WTC11 (cell line): ENCODE measurements around the gene NPC2. TPM values are rescaled to one million over a fixed set of nuclear protein-coding genes. Genes with fewer than 3 reads are reported as not detected.

ENCODE experiments used
- ATAC-seq: fragments of 200-7000 bp; cut with Tn5 transposase; 2 replicates; pipeline ENCODE4 v1.10.0; 2021; ENCODE audit warnings: mild to moderate bottlenecking, moderate library complexity
- CTCF ChIA-PET: fragments of 300-600 bp; sonication (Branson Sonifier 250); formaldehyde crosslinking; loops from one replicate; lab custom pipeline; 2021; ENCODE audit warnings: antibody characterized with exemption; lab: Charles Lee
- POLR2A ChIA-PET: fragments of 350-600 bp; sonication (Branson Sonifier 250); formaldehyde crosslinking; loops from one replicate; lab custom pipeline; 2021; ENCODE audit warnings: antibody characterized with exemption; lab: Charles Lee
- DNase-seq: peaks from one replicate; pipeline ENCODE4 v3.0.0; 2021; ENCODE audit warnings: low spot score
- H3K27ac Mint-ChIP-seq: 2 replicates; pipeline ENCODE4 v1.8.0; 2021; ENCODE audit warnings: mixed read lengths
- H3K27me3 Mint-ChIP-seq: 2 replicates; pipeline ENCODE4 v1.8.0; 2021; ENCODE audit warnings: low read depth, mild to moderate bottlenecking, moderate library complexity, mixed read lengths
- H3K36me3 Mint-ChIP-seq: 2 replicates; pipeline ENCODE4 v1.8.0; 2021; ENCODE audit warnings: mixed read lengths
- H3K4me1 Mint-ChIP-seq: 2 replicates; pipeline ENCODE4 v1.8.0; 2022; ENCODE audit warnings: mixed read lengths
- H3K4me3 Mint-ChIP-seq: 2 replicates; pipeline ENCODE4 v1.8.0; 2021; ENCODE audit warnings: mild to moderate bottlenecking, moderate library complexity, mixed read lengths
- H3K9me3 Mint-ChIP-seq: 2 replicates; pipeline ENCODE4 v1.8.0; 2021; ENCODE audit warnings: mixed read lengths
- ELF4 ChIP-seq: sonication (generic); formaldehyde crosslinking; IDR thresholded peaks from 2 replicates; pipeline ENCODE4 v1.8.1; 2022; ENCODE audit warnings: low read depth, mild to moderate bottlenecking, moderate library complexity, missing genetic modification reagents
- FOXJ3 ChIP-seq: sonication (generic); formaldehyde crosslinking; IDR thresholded peaks from 2 replicates; pipeline ENCODE4 v1.9.0; 2021; ENCODE audit warnings: missing genetic modification reagents, mild to moderate bottlenecking, borderline replicate concordance
- GABPB1 ChIP-seq: sonication (generic); formaldehyde crosslinking; IDR thresholded peaks from 2 replicates; pipeline ENCODE4 v1.8.1; 2023; ENCODE audit warnings: mild to moderate bottlenecking, missing genetic modification reagents
- GTF2I ChIP-seq: fragments of 250-450 bp; sonication (Bioruptor Pico); conservative IDR thresholded peaks from 2 replicates; pipeline ENCODE4 v1.4.0; 2021; ENCODE audit warnings: mild to moderate bottlenecking
- NR2C2 ChIP-seq: sonication (generic); formaldehyde crosslinking; IDR thresholded peaks from 2 replicates; pipeline ENCODE4 v1.8.0; 2022; ENCODE audit warnings: mild to moderate bottlenecking, missing genetic modification reagents
- NR3C1 ChIP-seq: sonication (generic); formaldehyde crosslinking; conservative IDR thresholded peaks from 2 replicates; pipeline ENCODE4 v1.8.1; 2023; ENCODE audit warnings: low read depth, mild to moderate bottlenecking, missing genetic modification reagents
- SMAD4 ChIP-seq: sonication (generic); formaldehyde crosslinking; IDR thresholded peaks from 2 replicates; pipeline ENCODE4 v1.8.0; 2022; ENCODE audit warnings: mild to moderate bottlenecking, missing genetic modification reagents
- SP1 ChIP-seq: sonication (generic); formaldehyde crosslinking; conservative IDR thresholded peaks from 2 replicates; pipeline ENCODE4 v1.8.1; 2022; ENCODE audit warnings: missing genetic modification reagents
- TEAD1 ChIP-seq: sonication (generic); formaldehyde crosslinking; IDR thresholded peaks from 2 replicates; pipeline ENCODE4 v1.8.0; 2022; ENCODE audit warnings: mild to moderate bottlenecking, missing genetic modification reagents
- TEAD4 ChIP-seq: sonication (generic); formaldehyde crosslinking; IDR thresholded peaks from 2 replicates; pipeline ENCODE4 v1.8.0; 2022; ENCODE audit warnings: mild to moderate bottlenecking, missing genetic modification reagents
- ZNF317 ChIP-seq: sonication (generic); formaldehyde crosslinking; IDR thresholded peaks from 2 replicates; pipeline ENCODE4 v1.8.1; 2023; ENCODE audit warnings: low read depth, mild to moderate bottlenecking, moderate library complexity, missing genetic modification reagents, borderline replicate concordance
- ZNF423 ChIP-seq: fragments of 250-450 bp; sonication (Bioruptor Pico); IDR thresholded peaks from 2 replicates; pipeline ENCODE4 v2.1.2; 2022; ENCODE audit warnings: mild to moderate bottlenecking, moderate library complexity
- total RNA-seq: library from RNA; stranded (reverse); gene quantifications from 3 replicates; pipeline ENCODE4 v1.2.3, GENCODE V29; 2021
- TF ChIP-seq, protein P1 (sequence below): sonication (generic); formaldehyde crosslinking; IDR thresholded peaks from 2 replicates; pipeline ENCODE4 v1.8.0; 2022; ENCODE audit warnings: mild to moderate bottlenecking, missing genetic modification reagents
- TF ChIP-seq, protein P2 (sequence below): sonication (generic); formaldehyde crosslinking; IDR thresholded peaks from 2 replicates; pipeline ENCODE4 v1.8.1; 2023; ENCODE audit warnings: mild to moderate bottlenecking, missing genetic modification reagents, borderline replicate concordance
- TF ChIP-seq, protein P3 (sequence below): sonication (generic); formaldehyde crosslinking; IDR thresholded peaks from 2 replicates; pipeline ENCODE4 v1.8.1; 2023; ENCODE audit warnings: mild to moderate bottlenecking, missing genetic modification reagents
- TF ChIP-seq, protein P4 (sequence below): fragments of 250-450 bp; sonication (Bioruptor Pico); IDR thresholded peaks from 2 replicates; pipeline ENCODE4 v1.9.0; 2021; ENCODE audit warnings: mild to moderate bottlenecking
- TF ChIP-seq, protein P5 (sequence below): sonication (generic); formaldehyde crosslinking; IDR thresholded peaks from 2 replicates; pipeline ENCODE4 v1.8.0; 2022; ENCODE audit warnings: mild to moderate bottlenecking, missing genetic modification reagents
- TF ChIP-seq, protein P6 (sequence below): sonication (generic); formaldehyde crosslinking; IDR thresholded peaks from 2 replicates; pipeline ENCODE4 v1.8.1; 2022; ENCODE audit warnings: mild to moderate bottlenecking, moderate library complexity, missing genetic modification reagents
- TF ChIP-seq, protein P7 (sequence below): fragments of 250-450 bp; sonication (Bioruptor Pico); IDR thresholded peaks from 2 replicates; pipeline ENCODE4 v1.9.0; 2021; ENCODE audit warnings: mild to moderate bottlenecking
- TF ChIP-seq, protein P8 (sequence below): fragments of 250-450 bp; sonication (Bioruptor Pico); IDR thresholded peaks from 2 replicates; pipeline ENCODE4 v1.9.0; 2021; ENCODE audit warnings: mild to moderate bottlenecking, borderline replicate concordance
- TF ChIP-seq, protein P9 (sequence below): fragments of 250-450 bp; sonication (Bioruptor Pico); IDR thresholded peaks from 2 replicates; pipeline ENCODE4 v1.9.0; 2021; ENCODE audit warnings: moderate library complexity, mild to moderate bottlenecking, inconsistent platforms, borderline replicate concordance

The NPC2 gene
- total RNA-seq, 1 experiment from 2014 or later, result 139 TPM

DNA sequence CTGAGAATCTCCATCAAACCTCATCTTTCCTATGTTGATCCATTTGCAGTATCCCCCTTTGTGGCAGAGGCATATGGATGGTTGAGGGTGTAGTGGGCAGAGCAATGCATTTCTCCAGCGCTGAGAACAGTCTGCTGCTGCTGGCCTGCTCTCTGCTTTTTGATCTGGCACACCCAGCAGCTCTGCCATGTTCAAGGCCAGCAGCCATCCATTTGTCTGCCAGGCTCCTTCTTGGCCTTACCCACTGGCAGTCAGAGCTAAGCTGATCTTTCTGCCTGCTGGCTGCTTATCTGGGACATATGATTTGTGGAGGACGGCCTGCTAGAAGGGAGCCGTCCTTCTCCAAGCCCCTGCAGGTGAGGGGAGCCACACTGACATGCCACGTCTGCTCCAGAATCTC, 17.0 kb downstream of the NPC2 start (continued):
- no peak for TF ChIP-seq SP1
- TF ChIP-seq TEAD1, result no peak
- no peak for TF ChIP-seq ELF4 (CRISPR knock-in tag)
- TF ChIP-seq SMAD4 (CRISPR knock-in tag), result no peak

DNA sequence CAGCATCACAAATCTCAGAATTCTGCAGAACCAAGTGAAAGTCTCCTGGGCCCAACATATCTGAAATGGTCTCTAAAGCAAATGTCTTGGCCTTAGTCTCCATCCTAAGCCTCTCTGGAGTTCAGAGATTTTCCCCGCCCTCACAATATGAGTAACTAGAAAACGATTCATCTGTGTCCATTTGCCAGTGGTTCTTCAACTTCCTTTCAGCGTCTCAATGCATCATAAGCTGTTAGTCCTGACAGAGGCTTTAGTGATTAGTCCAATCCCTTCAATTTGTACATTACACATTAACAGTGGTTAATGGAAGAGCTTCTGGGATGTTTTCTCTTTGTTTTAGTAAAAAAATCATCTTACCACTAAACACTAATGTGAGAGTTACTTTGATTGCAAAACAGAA, 17.4 kb downstream of the NPC2 start:
- POLR2A ChIA-PET, result interaction anchor here (0.6 kb wide), 1 partner anchor 113 kb away, joined by 4 read pairs; no protein-coding TSS in a partner anchor
- no peak for TF ChIP-seq NR2C2 (CRISPR knock-in tag)
- TF ChIP-seq TEAD1, result no peak
- no peak for TF ChIP-seq ZNF317 (CRISPR knock-in tag)
- no peak for TF ChIP-seq GABPB1 (CRISPR knock-in tag)
- TF ChIP-seq, protein P1, sequence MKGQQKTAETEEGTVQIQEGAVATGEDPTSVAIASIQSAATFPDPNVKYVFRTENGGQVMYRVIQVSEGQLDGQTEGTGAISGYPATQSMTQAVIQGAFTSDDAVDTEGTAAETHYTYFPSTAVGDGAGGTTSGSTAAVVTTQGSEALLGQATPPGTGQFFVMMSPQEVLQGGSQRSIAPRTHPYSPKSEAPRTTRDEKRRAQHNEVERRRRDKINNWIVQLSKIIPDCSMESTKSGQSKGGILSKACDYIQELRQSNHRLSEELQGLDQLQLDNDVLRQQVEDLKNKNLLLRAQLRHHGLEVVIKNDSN, result no peak
- TF ChIP-seq, protein P2, sequence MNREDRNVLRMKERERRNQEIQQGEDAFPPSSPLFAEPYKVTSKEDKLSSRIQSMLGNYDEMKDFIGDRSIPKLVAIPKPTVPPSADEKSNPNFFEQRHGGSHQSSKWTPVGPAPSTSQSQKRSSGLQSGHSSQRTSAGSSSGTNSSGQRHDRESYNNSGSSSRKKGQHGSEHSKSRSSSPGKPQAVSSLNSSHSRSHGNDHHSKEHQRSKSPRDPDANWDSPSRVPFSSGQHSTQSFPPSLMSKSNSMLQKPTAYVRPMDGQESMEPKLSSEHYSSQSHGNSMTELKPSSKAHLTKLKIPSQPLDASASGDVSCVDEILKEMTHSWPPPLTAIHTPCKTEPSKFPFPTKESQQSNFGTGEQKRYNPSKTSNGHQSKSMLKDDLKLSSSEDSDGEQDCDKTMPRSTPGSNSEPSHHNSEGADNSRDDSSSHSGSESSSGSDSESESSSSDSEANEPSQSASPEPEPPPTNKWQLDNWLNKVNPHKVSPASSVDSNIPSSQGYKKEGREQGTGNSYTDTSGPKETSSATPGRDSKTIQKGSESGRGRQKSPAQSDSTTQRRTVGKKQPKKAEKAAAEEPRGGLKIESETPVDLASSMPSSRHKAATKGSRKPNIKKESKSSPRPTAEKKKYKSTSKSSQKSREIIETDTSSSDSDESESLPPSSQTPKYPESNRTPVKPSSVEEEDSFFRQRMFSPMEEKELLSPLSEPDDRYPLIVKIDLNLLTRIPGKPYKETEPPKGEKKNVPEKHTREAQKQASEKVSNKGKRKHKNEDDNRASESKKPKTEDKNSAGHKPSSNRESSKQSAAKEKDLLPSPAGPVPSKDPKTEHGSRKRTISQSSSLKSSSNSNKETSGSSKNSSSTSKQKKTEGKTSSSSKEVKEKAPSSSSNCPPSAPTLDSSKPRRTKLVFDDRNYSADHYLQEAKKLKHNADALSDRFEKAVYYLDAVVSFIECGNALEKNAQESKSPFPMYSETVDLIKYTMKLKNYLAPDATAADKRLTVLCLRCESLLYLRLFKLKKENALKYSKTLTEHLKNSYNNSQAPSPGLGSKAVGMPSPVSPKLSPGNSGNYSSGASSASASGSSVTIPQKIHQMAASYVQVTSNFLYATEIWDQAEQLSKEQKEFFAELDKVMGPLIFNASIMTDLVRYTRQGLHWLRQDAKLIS (CRISPR knock-in tag), result no peak
- TF ChIP-seq, protein P3, sequence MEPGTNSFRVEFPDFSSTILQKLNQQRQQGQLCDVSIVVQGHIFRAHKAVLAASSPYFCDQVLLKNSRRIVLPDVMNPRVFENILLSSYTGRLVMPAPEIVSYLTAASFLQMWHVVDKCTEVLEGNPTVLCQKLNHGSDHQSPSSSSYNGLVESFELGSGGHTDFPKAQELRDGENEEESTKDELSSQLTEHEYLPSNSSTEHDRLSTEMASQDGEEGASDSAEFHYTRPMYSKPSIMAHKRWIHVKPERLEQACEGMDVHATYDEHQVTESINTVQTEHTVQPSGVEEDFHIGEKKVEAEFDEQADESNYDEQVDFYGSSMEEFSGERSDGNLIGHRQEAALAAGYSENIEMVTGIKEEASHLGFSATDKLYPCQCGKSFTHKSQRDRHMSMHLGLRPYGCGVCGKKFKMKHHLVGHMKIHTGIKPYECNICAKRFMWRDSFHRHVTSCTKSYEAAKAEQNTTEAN (CRISPR knock-in tag), result no peak
- no peak for TF ChIP-seq NR3C1 (CRISPR knock-in tag)
- TF ChIP-seq GTF2I, result no peak
- TF ChIP-seq, protein P4, sequence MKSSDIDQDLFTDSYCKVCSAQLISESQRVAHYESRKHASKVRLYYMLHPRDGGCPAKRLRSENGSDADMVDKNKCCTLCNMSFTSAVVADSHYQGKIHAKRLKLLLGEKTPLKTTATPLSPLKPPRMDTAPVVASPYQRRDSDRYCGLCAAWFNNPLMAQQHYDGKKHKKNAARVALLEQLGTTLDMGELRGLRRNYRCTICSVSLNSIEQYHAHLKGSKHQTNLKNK (CRISPR knock-in tag), result no peak
- TF ChIP-seq, protein P5, sequence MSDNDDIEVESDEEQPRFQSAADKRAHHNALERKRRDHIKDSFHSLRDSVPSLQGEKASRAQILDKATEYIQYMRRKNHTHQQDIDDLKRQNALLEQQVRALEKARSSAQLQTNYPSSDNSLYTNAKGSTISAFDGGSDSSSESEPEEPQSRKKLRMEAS (CRISPR knock-in tag), result no peak
- TF ChIP-seq, protein P6, sequence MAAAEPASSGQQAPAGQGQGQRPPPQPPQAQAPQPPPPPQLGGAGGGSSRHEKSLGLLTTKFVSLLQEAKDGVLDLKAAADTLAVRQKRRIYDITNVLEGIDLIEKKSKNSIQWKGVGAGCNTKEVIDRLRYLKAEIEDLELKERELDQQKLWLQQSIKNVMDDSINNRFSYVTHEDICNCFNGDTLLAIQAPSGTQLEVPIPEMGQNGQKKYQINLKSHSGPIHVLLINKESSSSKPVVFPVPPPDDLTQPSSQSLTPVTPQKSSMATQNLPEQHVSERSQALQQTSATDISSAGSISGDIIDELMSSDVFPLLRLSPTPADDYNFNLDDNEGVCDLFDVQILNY (CRISPR knock-in tag), result no peak
- TF ChIP-seq ZNF423 (CRISPR knock-in tag), result no peak
- TF ChIP-seq, protein P7, sequence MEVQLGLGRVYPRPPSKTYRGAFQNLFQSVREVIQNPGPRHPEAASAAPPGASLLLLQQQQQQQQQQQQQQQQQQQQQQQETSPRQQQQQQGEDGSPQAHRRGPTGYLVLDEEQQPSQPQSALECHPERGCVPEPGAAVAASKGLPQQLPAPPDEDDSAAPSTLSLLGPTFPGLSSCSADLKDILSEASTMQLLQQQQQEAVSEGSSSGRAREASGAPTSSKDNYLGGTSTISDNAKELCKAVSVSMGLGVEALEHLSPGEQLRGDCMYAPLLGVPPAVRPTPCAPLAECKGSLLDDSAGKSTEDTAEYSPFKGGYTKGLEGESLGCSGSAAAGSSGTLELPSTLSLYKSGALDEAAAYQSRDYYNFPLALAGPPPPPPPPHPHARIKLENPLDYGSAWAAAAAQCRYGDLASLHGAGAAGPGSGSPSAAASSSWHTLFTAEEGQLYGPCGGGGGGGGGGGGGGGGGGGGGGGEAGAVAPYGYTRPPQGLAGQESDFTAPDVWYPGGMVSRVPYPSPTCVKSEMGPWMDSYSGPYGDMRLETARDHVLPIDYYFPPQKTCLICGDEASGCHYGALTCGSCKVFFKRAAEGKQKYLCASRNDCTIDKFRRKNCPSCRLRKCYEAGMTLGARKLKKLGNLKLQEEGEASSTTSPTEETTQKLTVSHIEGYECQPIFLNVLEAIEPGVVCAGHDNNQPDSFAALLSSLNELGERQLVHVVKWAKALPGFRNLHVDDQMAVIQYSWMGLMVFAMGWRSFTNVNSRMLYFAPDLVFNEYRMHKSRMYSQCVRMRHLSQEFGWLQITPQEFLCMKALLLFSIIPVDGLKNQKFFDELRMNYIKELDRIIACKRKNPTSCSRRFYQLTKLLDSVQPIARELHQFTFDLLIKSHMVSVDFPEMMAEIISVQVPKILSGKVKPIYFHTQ (CRISPR knock-in tag), result no peak
- no peak for TF ChIP-seq FOXJ3
- TF ChIP-seq, protein P8, sequence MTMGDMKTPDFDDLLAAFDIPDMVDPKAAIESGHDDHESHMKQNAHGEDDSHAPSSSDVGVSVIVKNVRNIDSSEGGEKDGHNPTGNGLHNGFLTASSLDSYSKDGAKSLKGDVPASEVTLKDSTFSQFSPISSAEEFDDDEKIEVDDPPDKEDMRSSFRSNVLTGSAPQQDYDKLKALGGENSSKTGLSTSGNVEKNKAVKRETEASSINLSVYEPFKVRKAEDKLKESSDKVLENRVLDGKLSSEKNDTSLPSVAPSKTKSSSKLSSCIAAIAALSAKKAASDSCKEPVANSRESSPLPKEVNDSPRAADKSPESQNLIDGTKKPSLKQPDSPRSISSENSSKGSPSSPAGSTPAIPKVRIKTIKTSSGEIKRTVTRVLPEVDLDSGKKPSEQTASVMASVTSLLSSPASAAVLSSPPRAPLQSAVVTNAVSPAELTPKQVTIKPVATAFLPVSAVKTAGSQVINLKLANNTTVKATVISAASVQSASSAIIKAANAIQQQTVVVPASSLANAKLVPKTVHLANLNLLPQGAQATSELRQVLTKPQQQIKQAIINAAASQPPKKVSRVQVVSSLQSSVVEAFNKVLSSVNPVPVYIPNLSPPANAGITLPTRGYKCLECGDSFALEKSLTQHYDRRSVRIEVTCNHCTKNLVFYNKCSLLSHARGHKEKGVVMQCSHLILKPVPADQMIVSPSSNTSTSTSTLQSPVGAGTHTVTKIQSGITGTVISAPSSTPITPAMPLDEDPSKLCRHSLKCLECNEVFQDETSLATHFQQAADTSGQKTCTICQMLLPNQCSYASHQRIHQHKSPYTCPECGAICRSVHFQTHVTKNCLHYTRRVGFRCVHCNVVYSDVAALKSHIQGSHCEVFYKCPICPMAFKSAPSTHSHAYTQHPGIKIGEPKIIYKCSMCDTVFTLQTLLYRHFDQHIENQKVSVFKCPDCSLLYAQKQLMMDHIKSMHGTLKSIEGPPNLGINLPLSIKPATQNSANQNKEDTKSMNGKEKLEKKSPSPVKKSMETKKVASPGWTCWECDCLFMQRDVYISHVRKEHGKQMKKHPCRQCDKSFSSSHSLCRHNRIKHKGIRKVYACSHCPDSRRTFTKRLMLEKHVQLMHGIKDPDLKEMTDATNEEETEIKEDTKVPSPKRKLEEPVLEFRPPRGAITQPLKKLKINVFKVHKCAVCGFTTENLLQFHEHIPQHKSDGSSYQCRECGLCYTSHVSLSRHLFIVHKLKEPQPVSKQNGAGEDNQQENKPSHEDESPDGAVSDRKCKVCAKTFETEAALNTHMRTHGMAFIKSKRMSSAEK (CRISPR knock-in tag), result no peak
- TF ChIP-seq TEAD4 (CRISPR knock-in tag), result no peak
- TF ChIP-seq, protein P9, sequence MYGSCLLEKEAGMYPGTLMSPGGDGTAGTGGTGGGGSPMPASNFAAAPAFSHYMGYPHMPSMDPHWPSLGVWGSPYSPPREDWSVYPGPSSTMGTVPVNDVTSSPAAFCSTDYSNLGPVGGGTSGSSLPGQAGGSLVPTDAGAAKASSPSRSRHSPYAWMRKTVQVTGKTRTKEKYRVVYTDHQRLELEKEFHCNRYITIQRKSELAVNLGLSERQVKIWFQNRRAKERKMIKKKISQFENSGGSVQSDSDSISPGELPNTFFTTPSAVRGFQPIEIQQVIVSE, result no peak

More for the DNA sequence above, 17.4 kb downstream of the NPC2 start:
- H3K4me1 Mint-ChIP-seq, result peaks cover 5% of the 10 kb centered on the region
- CTCF ChIA-PET, result interaction anchor here (1.1 to 1.2 kb wide), 2 partner anchors 75 to 181 kb away, joined by 3 to 4 read pairs; no protein-coding TSS in a partner anchor
- no peaks in the 10 kb centered on the region for H3K27me3 Mint-ChIP-seq
- H3K27ac Mint-ChIP-seq, result no peak overlapping the region
- no peaks in the 10 kb centered on the region for H3K9me3 Mint-ChIP-seq
- no peak overlapping the region for H3K4me3 Mint-ChIP-seq
- DNase-seq (no peak), ATAC-seq (no peak)
- H3K36me3 Mint-ChIP-seq, result peaks cover 21% of the 10 kb centered on the region
